ENCODE results near the gene FAHD1.

- TF ChIP-seq EZH2 (IDR thresholded peaks at IDR 0.05; ENCODE audit: borderline replicate concordance, insufficient read depth, low read length, poor library complexity, severe bottlenecking) = no peak
- TF ChIP-seq, protein P1, sequence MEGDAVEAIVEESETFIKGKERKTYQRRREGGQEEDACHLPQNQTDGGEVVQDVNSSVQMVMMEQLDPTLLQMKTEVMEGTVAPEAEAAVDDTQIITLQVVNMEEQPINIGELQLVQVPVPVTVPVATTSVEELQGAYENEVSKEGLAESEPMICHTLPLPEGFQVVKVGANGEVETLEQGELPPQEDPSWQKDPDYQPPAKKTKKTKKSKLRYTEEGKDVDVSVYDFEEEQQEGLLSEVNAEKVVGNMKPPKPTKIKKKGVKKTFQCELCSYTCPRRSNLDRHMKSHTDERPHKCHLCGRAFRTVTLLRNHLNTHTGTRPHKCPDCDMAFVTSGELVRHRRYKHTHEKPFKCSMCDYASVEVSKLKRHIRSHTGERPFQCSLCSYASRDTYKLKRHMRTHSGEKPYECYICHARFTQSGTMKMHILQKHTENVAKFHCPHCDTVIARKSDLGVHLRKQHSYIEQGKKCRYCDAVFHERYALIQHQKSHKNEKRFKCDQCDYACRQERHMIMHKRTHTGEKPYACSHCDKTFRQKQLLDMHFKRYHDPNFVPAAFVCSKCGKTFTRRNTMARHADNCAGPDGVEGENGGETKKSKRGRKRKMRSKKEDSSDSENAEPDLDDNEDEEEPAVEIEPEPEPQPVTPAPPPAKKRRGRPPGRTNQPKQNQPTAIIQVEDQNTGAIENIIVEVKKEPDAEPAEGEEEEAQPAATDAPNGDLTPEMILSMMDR (IDR thresholded peaks at IDR 0.05; ENCODE audit: poor library complexity, severe bottlenecking) = no peak
- TF ChIP-seq RAD21 (conservative IDR thresholded peaks at IDR 0.05) = no peak
- no peak for TF ChIP-seq REST (IDR thresholded peaks at IDR 0.05; ENCODE audit: borderline replicate concordance)
- no peak for TF ChIP-seq POLR2AphosphoS5 (IDR thresholded peaks at IDR 0.05)
- no peak for TF ChIP-seq MXI1 (conservative IDR thresholded peaks at IDR 0.05; ENCODE audit: poor library complexity, severe bottlenecking)
These were observed 32.6 kb downstream of the FAHD1 start for GRCh38 chr16:1859650-1860049.

Measured in neural cell (in vitro differentiated cells).